Ishikawa (cell line): ENCODE results near the gene CCPG1.

Experiments used
- EP300 ChIP-seq: IDR thresholded peaks from 2 replicates; pipeline ENCODE4 v1.6.1; 2012; ENCODE audit warnings: borderline replicate concordance
- NFIC ChIP-seq: IDR thresholded peaks from 2 replicates; pipeline ENCODE4 v1.6.1; 2012

GRCh38 chr15:55353025-55353424 is 55.1 kb downstream of the CCPG1 start:
- TF ChIP-seq NFIC (no peak), EP300 (no peak)
